ENCODE measurements around the gene ABCA13.
"Not testable (repeated sequence)": the region's sequence is repeated elsewhere in the genome, so short reads cannot be mapped to it uniquely, and the experiment has no call there.

The ABCA13 gene

GRCh38 chr7:48173756-48174382 is 2.6 kb downstream of the ABCA13 start:
- DNase-seq, result no peak

- no peak for DNase-seq
Measured at GRCh38 chr7:48175019-48175418, 3.8 kb downstream of the ABCA13 start.

- DNase-seq, result no peak
Measured at GRCh38 chr7:48176356-48176893, 5.2 kb downstream of the ABCA13 start.

- no peak for DNase-seq
Measured at GRCh38 chr7:48177271-48177670, 6.0 kb downstream of the ABCA13 start.

- DNase-seq, result no peak
Measured at GRCh38 chr7:48179496-48180030, 8.3 kb downstream of the ABCA13 start.

GRCh38 chr7:48180981-48181380 is 9.7 kb downstream of the ABCA13 start:
- no peak for DNase-seq

- no peak for DNase-seq
Measured at GRCh38 chr7:48182718-48183369, 11.6 kb downstream of the ABCA13 start.

GRCh38 chr7:48183370-48183743 is 12.1 kb downstream of the ABCA13 start:
- no peak for DNase-seq

- DNase-seq, result no peak
Measured at GRCh38 chr7:48183965-48184364, 12.7 kb downstream of the ABCA13 start.

GRCh38 chr7:48188776-48189520 is 17.7 kb downstream of the ABCA13 start:
- DNase-seq, result no peak

- no peak for DNase-seq
Measured at GRCh38 chr7:48192996-48193395, 21.7 kb downstream of the ABCA13 start.

GRCh38 chr7:48193421-48193820 is 22.2 kb downstream of the ABCA13 start:
- no peak for DNase-seq

GRCh38 chr7:48200946-48201589 is 29.8 kb downstream of the ABCA13 start:
- not testable (repeated sequence) for DNase-seq

- DNase-seq, result not testable (repeated sequence)
Measured at GRCh38 chr7:48202916-48203315, 31.7 kb downstream of the ABCA13 start.

- no peak for DNase-seq
Measured at GRCh38 chr7:48207155-48207675, 36.0 kb downstream of the ABCA13 start.

GRCh38 chr7:48209004-48209600 is 37.8 kb downstream of the ABCA13 start:
- DNase-seq, result no peak

GRCh38 chr7:48213226-48213625 is 42.0 kb downstream of the ABCA13 start:
- DNase-seq, result no peak

GRCh38 chr7:48217266-48217665 is 46.0 kb downstream of the ABCA13 start:
- no peak for DNase-seq

- no peak for DNase-seq
Measured at GRCh38 chr7:48217753-48218152, 46.5 kb downstream of the ABCA13 start.

GRCh38 chr7:48224042-48224441 is 52.8 kb downstream of the ABCA13 start:
- DNase-seq, result no peak

- DNase-seq, result no peak
Measured at GRCh38 chr7:48225101-48225500, 53.8 kb downstream of the ABCA13 start.

- DNase-seq, result no peak
Measured at GRCh38 chr7:48237354-48237753, 66.1 kb downstream of the ABCA13 start.

All from GOT3 (cell line).